Activated CD4-positive, CD25-positive, alpha-beta regulatory T cell treated with anti-CD3 and anti-CD28 coated beads, Interleukin-2, amount 50 U/mL, for 72 hours (primary cell): Measurements from ENCODE around the gene TPCN1.

ENCODE experiments used
- DNase-seq: peaks from one replicate; pipeline ENCODE4 v3.0.0; 2021

TPCN1 gene

GRCh38 chr12:113226696-113227568 lies 5.7 kb downstream of the TPCN1 start:
- DNase-seq = no peak

GRCh38 chr12:113227686-113228391 lies 6.6 kb downstream of the TPCN1 start:
- DNase-seq = no peak

- DNase-seq = no peak
These were observed 7.2 kb downstream of the TPCN1 start for GRCh38 chr12:113228394-113229028.

- no peak for DNase-seq
These were observed 9.3 kb downstream of the TPCN1 start for GRCh38 chr12:113230315-113231234.

- DNase-seq = no peak
These were observed 10.2 kb downstream of the TPCN1 start for GRCh38 chr12:113231235-113232088.

- DNase-seq = no peak
These were observed 11.0 kb downstream of the TPCN1 start for GRCh38 chr12:113232089-113232839.

GRCh38 chr12:113232840-113233585 lies 11.7 kb downstream of the TPCN1 start:
- DNase-seq = peak; percentile 45

- DNase-seq = no peak
These were observed 12.7 kb downstream of the TPCN1 start for GRCh38 chr12:113233967-113234366.

GRCh38 chr12:113234483-113234882 lies 13.2 kb downstream of the TPCN1 start:
- no peak for DNase-seq

- no peak for DNase-seq
These were observed 14.7 kb downstream of the TPCN1 start for GRCh38 chr12:113235976-113236375.

- no peak for DNase-seq
These were observed 15.5 kb downstream of the TPCN1 start for GRCh38 chr12:113236539-113237399.

GRCh38 chr12:113237748-113238147 lies 16.5 kb downstream of the TPCN1 start:
- no peak for DNase-seq

- DNase-seq = no peak
These were observed 17.0 kb downstream of the TPCN1 start for GRCh38 chr12:113238309-113238708.

GRCh38 chr12:113239288-113239771 lies 18.1 kb downstream of the TPCN1 start:
- DNase-seq = no peak

GRCh38 chr12:113239811-113240331 lies 18.6 kb downstream of the TPCN1 start:
- no peak for DNase-seq

- no peak for DNase-seq
These were observed 19.1 kb downstream of the TPCN1 start for GRCh38 chr12:113240395-113240794.

GRCh38 chr12:113241191-113242025 lies 20.1 kb downstream of the TPCN1 start:
- no peak for DNase-seq

GRCh38 chr12:113242026-113242418 lies 20.8 kb downstream of the TPCN1 start:
- DNase-seq = no peak
